GM18517 (cell line): Measurements from ENCODE around the gene NDUFS3.
"Not testable (repeated sequence)": the region's sequence is repeated elsewhere in the genome, so short reads cannot be mapped to it uniquely, and the experiment has no call there.

Source experiments
- ATAC-seq: cut with Tn5 transposase; IDR thresholded peaks from one replicate; pipeline ENCODE4 v1.9.1; 2021; ENCODE audit warnings: mild to moderate bottlenecking, moderate library complexity; ENCODE audit not compliant: unreplicated experiment

Gene NDUFS3

GRCh38 chr11:47578524-47579494 is at the start of gene NDUFS3, which contains the start of gene KBTBD4:
TSS of gene NDUFS3 (plus strand) at chr11:47579074. CDS start at chr11:47579092, 18 bp downstream.
TSS of gene KBTBD4 (minus strand) at chr11:47578970. CDS start at chr11:47578951, 19 bp downstream.
- ATAC-seq, result peak; percentile 88

GRCh38 chr11:47529951-47530350 is 48.9 kb upstream of the NDUFS3 start:
- ATAC-seq, result no peak

- ATAC-seq, result not testable (repeated sequence)
Observed at GRCh38 chr11:47530721-47531120, 48.2 kb upstream of the NDUFS3 start.

- ATAC-seq, result no peak
Observed at GRCh38 chr11:47531666-47532065, 47.2 kb upstream of the NDUFS3 start.

- no peak for ATAC-seq
Observed at GRCh38 chr11:47532597-47533213, 46.2 kb upstream of the NDUFS3 start.

- ATAC-seq, result no peak
Observed at GRCh38 chr11:47533690-47534151, 45.2 kb upstream of the NDUFS3 start.

- ATAC-seq, result no peak
Observed at GRCh38 chr11:47534704-47535251, 44.1 kb upstream of the NDUFS3 start.

- ATAC-seq, result no peak
Observed at GRCh38 chr11:47536915-47537314, 42.0 kb upstream of the NDUFS3 start.

- ATAC-seq, result no peak
Observed at GRCh38 chr11:47538741-47539565, 39.9 kb upstream of the NDUFS3 start.

GRCh38 chr11:47539681-47540039 is 39.2 kb upstream of the NDUFS3 start:
- ATAC-seq, result no peak

- no peak for ATAC-seq
Observed at GRCh38 chr11:47541070-47541469, 37.8 kb upstream of the NDUFS3 start.

- no peak for ATAC-seq
Observed at GRCh38 chr11:47545298-47545697, 33.6 kb upstream of the NDUFS3 start.

GRCh38 chr11:47546274-47546673 is 32.6 kb upstream of the NDUFS3 start:
- not testable (repeated sequence) for ATAC-seq

GRCh38 chr11:47550288-47551047 is 28.4 kb upstream of the NDUFS3 start:
- ATAC-seq, result no peak

GRCh38 chr11:47551086-47551485 is 27.8 kb upstream of the NDUFS3 start:
- ATAC-seq, result no peak

GRCh38 chr11:47552056-47552565 is 26.8 kb upstream of the NDUFS3 start:
- ATAC-seq, result no peak

GRCh38 chr11:47552566-47553405 is 26.1 kb upstream of the NDUFS3 start, which contains the start of gene CELF1:
TSS of gene CELF1 (minus strand) at chr11:47553132. CDS start at chr11:47499523, 53,609 bp downstream.
- peak; percentile 81 for ATAC-seq

GRCh38 chr11:47553406-47553743 is 25.5 kb upstream of the NDUFS3 start:
- ATAC-seq, result peak; percentile 31

GRCh38 chr11:47557004-47557403 is 21.9 kb upstream of the NDUFS3 start:
- not testable (repeated sequence) for ATAC-seq
